IMR-90 (cell line): ENCODE measurements around the gene TRUB2. TPM values are rescaled to one million over a fixed set of nuclear protein-coding genes. Genes with fewer than 3 reads are reported as not detected.

Experiments used
- ATAC-seq: fragments of 200-7000 bp; cut with Tn5 transposase; 2 replicates; pipeline ENCODE4 v1.9.1; 2020; ENCODE audit warnings: low read depth, mild to moderate bottlenecking, moderate library complexity
- BruUV-seq: library from RNA; stranded (reverse); fragments of 400-500 nt; replicated peaks from 2 replicates; lab custom pipeline; 2021; lab: Mats Ljungman, UMichigan
- CTCF ChIA-PET: fragments of 300-600 bp; formaldehyde crosslinking; extraction: SDS; loops from one replicate; lab custom pipeline; 2021; ENCODE audit warnings: antibody characterized with exemption; lab: Yijun Ruan, JAX
- POLR2A ChIA-PET: fragments of 300-600 bp; sonication (Branson Sonifier 250); formaldehyde crosslinking; loops from one replicate; lab custom pipeline; 2022; ENCODE audit warnings: antibody characterized with exemption; ENCODE audit not compliant: unreplicated experiment; lab: Charles Lee
- DNase-seq: peaks from one replicate; pipeline ENCODE4 v3.0.0; 2013
- H2AFZ ChIP-seq: replicated peaks from 2 replicates; pipeline ENCODE3; 2013; ENCODE audit warnings: low read length, mild to moderate bottlenecking; ENCODE audit not compliant: poor library complexity
- H2AK5ac ChIP-seq: 2 replicates; pipeline ENCODE4 v1.6.1; 2013; ENCODE audit warnings: low read depth, low read length, inconsistent platforms
- H2AK9ac ChIP-seq: replicated peaks from 2 replicates; pipeline ENCODE3; 2013; ENCODE audit warnings: mild to moderate bottlenecking, low read depth, low read length, moderate library complexity; ENCODE audit not compliant: poor library complexity
- H2BK120ac ChIP-seq: 2 replicates; pipeline ENCODE4 v1.6.1; 2013; ENCODE audit warnings: low read depth, low read length, inconsistent platforms
- H2BK15ac ChIP-seq: 3 replicates; pipeline ENCODE4 v1.6.1; 2013; ENCODE audit warnings: low read depth, low read length, inconsistent platforms
- H2BK20ac ChIP-seq: 2 replicates; pipeline ENCODE4 v1.6.1; 2013; ENCODE audit warnings: low read depth, mild to moderate bottlenecking, inconsistent platforms, low read length, moderate library complexity
- H2BK5ac ChIP-seq: 2 replicates; pipeline ENCODE4 v1.6.1; 2013; ENCODE audit warnings: mild to moderate bottlenecking, low read depth, low read length, inconsistent platforms; ENCODE audit not compliant: poor library complexity, severe bottlenecking
- H3K14ac ChIP-seq: replicated peaks from 2 replicates; pipeline ENCODE4 v1.6.1; 2013; ENCODE audit warnings: low read depth, low read length, inconsistent platforms
- H3K18ac ChIP-seq: 2 replicates; pipeline ENCODE4 v1.6.1; 2013; ENCODE audit warnings: low read depth, low read length, control low read depth
- H3K23ac ChIP-seq: 2 replicates; pipeline ENCODE4 v1.6.1; 2013; ENCODE audit warnings: low read depth, low read length, inconsistent platforms
- H3K27ac ChIP-seq: 2 replicates; pipeline ENCODE4 v1.5.1; 2013; ENCODE audit warnings: mild to moderate bottlenecking, control low read depth, low read length; ENCODE audit not compliant: insufficient read depth
- H3K27me3 ChIP-seq: 2 replicates; pipeline ENCODE4 v1.6.1; 2013; ENCODE audit warnings: low read length; ENCODE audit not compliant: control insufficient read depth, insufficient read depth
- H3K36me3 ChIP-seq: 2 replicates; pipeline ENCODE4 v1.6.1; 2013; ENCODE audit warnings: low read length, mixed read lengths; ENCODE audit not compliant: control insufficient read depth, insufficient read depth
- H3K4ac ChIP-seq: 2 replicates; pipeline ENCODE4 v1.6.1; 2013; ENCODE audit warnings: low read depth, low read length, inconsistent platforms
- H3K4me1 ChIP-seq: 2 replicates; pipeline ENCODE4 v1.6.1; 2013; ENCODE audit warnings: low read length, mixed read lengths; ENCODE audit not compliant: control insufficient read depth, insufficient read depth
- H3K4me2 ChIP-seq: 2 replicates; pipeline ENCODE4 v1.6.1; 2013; ENCODE audit warnings: low read depth, mild to moderate bottlenecking, control low read depth, low read length, moderate library complexity
- H3K4me3 ChIP-seq: 2 replicates; pipeline ENCODE4 v1.5.1; 2013; ENCODE audit warnings: low read depth, mild to moderate bottlenecking, control low read depth, low read length, moderate library complexity; ENCODE audit not compliant: insufficient read depth
- H3K56ac ChIP-seq: 2 replicates; pipeline ENCODE4 v1.6.1; 2013; ENCODE audit warnings: low read length, inconsistent platforms; ENCODE audit not compliant: insufficient read depth; ENCODE audit errors: extremely low read depth
- H3K79me1 ChIP-seq, 2 experiments: 2 replicates each; pipeline ENCODE4 v1.6.1; 2013; ENCODE audit warnings: low read length in 2 of 2, inconsistent platforms in 1 of 2, low read depth in 1 of 2
- H3K9ac ChIP-seq: 2 replicates; pipeline ENCODE4 v1.6.1; 2013; ENCODE audit warnings: low read depth, low read length, control low read depth
- H3K9me1 ChIP-seq: 2 replicates; pipeline ENCODE4 v1.6.1; 2013; ENCODE audit warnings: low read length, inconsistent platforms; ENCODE audit not compliant: insufficient read depth
- H3K9me3 ChIP-seq: 2 replicates; pipeline ENCODE4 v1.6.1; 2013; ENCODE audit warnings: low read length; ENCODE audit not compliant: control insufficient read depth, insufficient read depth
- H4K20me1 ChIP-seq: 2 replicates; pipeline ENCODE4 v1.6.1; 2013; ENCODE audit warnings: low read length, inconsistent platforms; ENCODE audit not compliant: insufficient read depth
- H4K5ac ChIP-seq: 2 replicates; pipeline ENCODE4 v1.6.1; 2013; ENCODE audit warnings: mild to moderate bottlenecking, low read depth, low read length, control low read depth
- H4K8ac ChIP-seq, 2 experiments: 2 replicates each; pipeline ENCODE4 v1.6.1; 2013; ENCODE audit warnings: low read depth in 2 of 2, low read length in 2 of 2, control low read depth in 1 of 2, inconsistent platforms in 1 of 2
- H4K91ac ChIP-seq: 2 replicates; pipeline ENCODE4 v1.6.1; 2013; ENCODE audit warnings: low read depth, low read length, inconsistent platforms; ENCODE audit not compliant: insufficient read depth
- CEBPB ChIP-seq: IDR thresholded peaks from 2 replicates; pipeline ENCODE4 v1.6.1; 2012; ENCODE audit warnings: low read depth, low read length, improper control_type of control experiment
- NFE2L2 ChIP-seq: fragments of 150-350 bp; IDR thresholded peaks from 2 replicates; pipeline ENCODE4 v1.6.1; 2016; ENCODE audit warnings: low read depth, mild to moderate bottlenecking, low read length
- RAD21 ChIP-seq: IDR thresholded peaks from 2 replicates; pipeline ENCODE4 v1.6.1; 2012; ENCODE audit warnings: low read length, improper control_type of control experiment
- WGBS, 2 experiments: methylation state at CpG; one replicate each; pipeline versions ENCODE4 v1.1.5 to v1.1.7; 2013; ENCODE audit warnings: missing lambda C conversion rate in 2 of 2; ENCODE audit not compliant: insufficient read length in 1 of 2; ENCODE audit errors: extremely low coverage in 2 of 2; 5-methylcytosine and 5-hydroxymethylcytosine counted together
- dilution Hi-C: fragments of 300-500 bp; cut with HindIII; formaldehyde crosslinking; loops from one replicate; pipeline ENCODE4 v1.14.3; 2018; ENCODE audit warnings: low sequenced_read_pairs; ENCODE audit not compliant: unreplicated experiment
- in situ Hi-C: fragments of 300-500 bp; cut with MboI; formaldehyde crosslinking; loops from 3 replicates; pipeline ENCODE4 v1.14.3; 2019; ENCODE audit warnings: low sequenced_read_pairs, inconsistent platforms, mixed read lengths
- intact Hi-C: fragments of 100-400 bp; cut with micrococcal nuclease; formaldehyde crosslinking; loops from 2 replicates; pipeline ENCODE4 v1.10.0; 2022
- polyA plus RNA-seq, 3 experiments: library from polyadenylated mRNA; depleted of rRNA; stranded (reverse); fragments of >200 nt; gene quantifications; 2 replicates each; pipeline ENCODE4 v1.2.3, GENCODE V29; 2012; ENCODE audit warnings: low replicate concordance in 1 of 3
- total RNA-seq: library from RNA; depleted of rRNA; stranded (reverse); fragments of >200 nt; gene quantifications from 2 replicates; pipeline ENCODE4 v1.2.3, GENCODE V29; 2012

The TRUB2 gene
- total and polyA plus RNA-seq, 2 of the 4 experiments (the other 2 are of a cell fraction), result 18.0 to 21.3 TPM

DNA sequence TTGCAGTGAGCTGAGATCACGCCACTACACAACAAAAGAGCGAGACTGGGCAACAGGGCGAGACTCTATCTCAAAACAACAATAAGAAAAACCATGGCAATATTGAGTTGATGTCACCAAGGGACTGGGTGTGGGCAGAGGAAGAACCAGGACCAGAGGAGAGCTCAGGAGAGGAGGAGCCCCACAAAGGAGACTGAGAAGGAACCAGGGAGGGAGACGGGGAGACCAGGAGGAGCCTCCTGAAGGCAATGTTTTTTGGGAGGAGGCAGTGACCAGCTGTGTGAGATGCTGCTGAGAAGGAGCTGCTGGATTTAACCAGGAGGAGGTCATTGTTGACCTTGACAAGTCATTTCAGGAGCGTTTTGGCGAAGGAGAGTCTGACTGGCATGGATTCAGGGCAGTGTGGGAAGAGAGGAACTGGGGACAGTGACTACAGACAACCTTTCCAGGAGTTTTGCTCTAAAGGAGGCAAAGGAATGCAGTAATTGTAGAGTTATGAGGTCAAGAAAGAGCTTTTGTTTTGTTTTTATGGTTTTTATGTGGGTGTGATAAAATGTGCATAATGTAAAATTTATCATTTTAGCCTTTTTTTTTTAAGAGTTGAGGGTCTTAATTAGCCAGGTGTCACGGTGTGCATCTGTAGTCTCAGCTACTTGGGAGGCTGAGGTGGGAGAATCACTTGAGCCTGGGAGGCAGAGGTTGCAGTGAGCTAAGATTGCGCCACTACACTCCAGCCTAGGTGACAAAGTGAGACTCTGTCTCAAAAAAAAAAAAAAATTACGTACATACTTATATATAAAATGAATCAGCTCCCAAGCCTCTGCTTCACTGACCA, 17.9 kb downstream of the TRUB2 start:
- no peak overlapping the region for H2AFZ ChIP-seq
- intact Hi-C loops (no loop called here), dilution Hi-C loops (no loop called here), in situ Hi-C loops (no loop called here)
- no peak overlapping the region for H3K56ac ChIP-seq
- H3K4ac ChIP-seq, result no peak overlapping the region
- ChIA-PET POLR2A (no interaction called here), CTCF (interaction anchor here (1.5 to 1.8 kb wide), 2 partner anchors 9 to 38 kb away, joined by 4 to 7 read pairs; no protein-coding TSS in a partner anchor)
- 0 out of 2 replicates have a peak overlapping the region, but pooled peaks have one; percentile 24 for H4K5ac ChIP-seq
- H2BK15ac ChIP-seq, result no peak overlapping the region
- no peak overlapping the region for H3K9ac ChIP-seq
- H2BK5ac ChIP-seq, result no peak overlapping the region
- ATAC-seq (no peak), DNase-seq (peak; percentile 27)
- peaks cover 11% of the 10 kb centered on the region for H3K9me1 ChIP-seq
- H3K27me3 ChIP-seq, result no peaks in the 10 kb centered on the region
- no peak overlapping the region for H2BK120ac ChIP-seq
- no peak overlapping the region for H2BK20ac ChIP-seq
- WGBS, 2 experiments, result 69% methylated on average over 4 of the region's 9 CpGs; no CpG with 5 or more reads in 1 of the 2 experiments
- H2AK5ac ChIP-seq, result peak overlapping the region; percentile 41
- H3K36me3 ChIP-seq, result peaks cover 3% of the 10 kb centered on the region; the same call in 1 of the 2 replicates
- no peak for TF ChIP-seq NFE2L2
- peak; percentile 72 for TF ChIP-seq CEBPB
- TF ChIP-seq RAD21, result no peak
- no peak overlapping the region for H3K14ac ChIP-seq
- H4K20me1 ChIP-seq, result peaks cover 4% of the 10 kb centered on the region
- peaks cover 12% of the 10 kb centered on the region for H3K4me1 ChIP-seq
- 0 out of 2 replicates have a peak overlapping the region, but pooled peaks have one; percentile 34 for H4K91ac ChIP-seq
- no peak overlapping the region for H3K4me2 ChIP-seq
- peak overlapping the region in 1 of 2 experiments; percentile 52; a peak in 1 of 4 replicates for H4K8ac ChIP-seq
- no peak overlapping the region for H3K18ac ChIP-seq
- H3K9me3 ChIP-seq, result no peaks in the 10 kb centered on the region
- H2AK9ac ChIP-seq, result no peak overlapping the region
- H3K79me1 ChIP-seq, result no peaks in the 10 kb centered on the region; a peak in 2 of 4 replicates
- H3K23ac ChIP-seq, result no peak overlapping the region
- no peak overlapping the region for H3K4me3 ChIP-seq
- H3K27ac ChIP-seq, result no peak overlapping the region
- no TSS peak for BruUV-seq
